CD14-positive monocyte (primary cell): ENCODE results near the gene COLQ. TPM values are rescaled to one million over a fixed set of nuclear protein-coding genes. Genes with fewer than 3 reads are reported as not detected.

Source experiments
- DNase-seq, 3 donors: peaks; one replicate each; pipeline ENCODE4 v3.0.0-alpha.2; 2011 to 2022
- H2AFZ ChIP-seq: 2 replicates; pipeline ENCODE4 v1.6.0; 2012; ENCODE audit warnings: mild to moderate bottlenecking, low read depth, low read length, inconsistent platforms; ENCODE audit not compliant: insufficient read depth, poor library complexity, severe bottlenecking
- H3K27ac ChIP-seq, 2 donors: 1 replicate in 1 of 2; 2 replicates in 1 of 2; pipeline ENCODE4 v1.5.1; 2012 to 2013; ENCODE audit warnings: low read length in 2 of 2, control low read depth in 1 of 2, inconsistent platforms in 1 of 2, low read depth in 1 of 2, mild to moderate bottlenecking in 1 of 2
- H3K27me3 ChIP-seq, 2 donors: one replicate each; pipeline versions ENCODE4 v1.6.0 to v1.6.1; 2011 to 2013; ENCODE audit warnings: low read length in 2 of 2; ENCODE audit not compliant: control insufficient read depth in 2 of 2, insufficient read depth in 2 of 2
- H3K36me3 ChIP-seq, 2 donors: replicated peaks in 1 of 2; 1 replicate in 1 of 2; 2 replicates in 1 of 2; pipeline versions ENCODE4 v1.5.1 to v1.6.1; 2012 to 2013; ENCODE audit warnings: low read length in 2 of 2, control low read depth in 1 of 2, inconsistent platforms in 1 of 2, mild to moderate bottlenecking in 1 of 2; ENCODE audit not compliant: insufficient read depth in 2 of 2, control insufficient read depth in 1 of 2
- H3K4me1 ChIP-seq, 2 donors: 1 replicate in 1 of 2; 2 replicates in 1 of 2; pipeline versions ENCODE4 v1.5.1 to v1.6.1; 2012 to 2013; ENCODE audit warnings: low read length in 2 of 2, control low read depth in 1 of 2, inconsistent platforms in 1 of 2, mild to moderate bottlenecking in 1 of 2, moderate library complexity in 1 of 2; ENCODE audit not compliant: insufficient read depth in 2 of 2, control insufficient read depth in 1 of 2
- H3K4me2 ChIP-seq: replicated peaks from 2 replicates; pipeline ENCODE3; 2012; ENCODE audit warnings: low read length, moderate library complexity, mild to moderate bottlenecking; ENCODE audit not compliant: poor library complexity, severe bottlenecking; ENCODE audit errors: extremely low read depth
- H3K4me3 ChIP-seq, 3 experiments: fragments of 200-600 bp in 1 of 3; sonication (generic) in 1 of 3; replicated peaks in 1 of 3; 1 replicate in 2 of 3; 2 replicates in 1 of 3; pipeline ENCODE4 v1.5.1; 2011 to 2013; ENCODE audit warnings: low read length in 3 of 3, mild to moderate bottlenecking in 3 of 3, control low read depth in 2 of 3, low read depth in 2 of 3, inconsistent platforms in 1 of 3, moderate library complexity in 1 of 3
- H3K79me2 ChIP-seq: 2 replicates; pipeline ENCODE4 v1.6.0; 2012; ENCODE audit warnings: mild to moderate bottlenecking, control low read depth, inconsistent platforms, low read length, moderate library complexity; ENCODE audit not compliant: insufficient read depth
- H3K9ac ChIP-seq: 2 replicates; pipeline ENCODE4 v1.6.0; 2017; ENCODE audit warnings: low read length, mild to moderate bottlenecking; ENCODE audit not compliant: insufficient read depth, poor library complexity, severe bottlenecking
- H3K9me3 ChIP-seq, 2 donors: replicated peaks in 1 of 2; 1 replicate in 1 of 2; 2 replicates in 1 of 2; pipeline versions ENCODE4 v1.5.1 to v1.6.1; 2012 to 2013; ENCODE audit warnings: low read length in 2 of 2, control low read depth in 1 of 2; ENCODE audit not compliant: control insufficient read depth in 1 of 2, insufficient read depth in 1 of 2
- H4K20me1 ChIP-seq: 2 replicates; pipeline ENCODE4 v1.6.0; 2012; ENCODE audit warnings: mild to moderate bottlenecking, low read length, control low read depth, moderate library complexity; ENCODE audit not compliant: insufficient read depth
- H3K27ac Mint-ChIP-seq, 7 donors: one replicate each; pipeline ENCODE4 v1.8.0; 2020; ENCODE audit warnings: mild to moderate bottlenecking in 7 of 7, mixed read lengths in 7 of 7, moderate library complexity in 6 of 7, inconsistent platforms in 2 of 7
- H3K27me3 Mint-ChIP-seq, 3 donors: one replicate each; pipeline ENCODE4 v1.8.0; 2021 to 2022; ENCODE audit warnings: low read depth in 3 of 3, mild to moderate bottlenecking in 3 of 3, mixed read lengths in 3 of 3, moderate library complexity in 3 of 3, inconsistent platforms in 1 of 3
- H3K36me3 Mint-ChIP-seq, 2 donors: one replicate each; pipeline ENCODE4 v1.8.0; 2020; ENCODE audit warnings: mixed read lengths in 2 of 2, inconsistent platforms in 1 of 2, mild to moderate bottlenecking in 1 of 2
- H3K4me1 Mint-ChIP-seq: one replicate; pipeline ENCODE4 v1.8.0; 2020; ENCODE audit warnings: mild to moderate bottlenecking, mixed read lengths
- H3K4me3 Mint-ChIP-seq, 2 donors: one replicate each; pipeline ENCODE4 v1.8.0; 2020; ENCODE audit warnings: mild to moderate bottlenecking in 2 of 2, mixed read lengths in 2 of 2, moderate library complexity in 1 of 2
- H3K9me3 Mint-ChIP-seq, 7 donors: one replicate each; pipeline ENCODE4 v1.8.0; 2020 to 2022; ENCODE audit warnings: mixed read lengths in 7 of 7, mild to moderate bottlenecking in 6 of 7, moderate library complexity in 6 of 7, inconsistent platforms in 2 of 7
- WGBS: methylation state at CpG from one replicate; pipeline ENCODE4 v1.1.5; 2013; ENCODE audit warnings: missing lambda C conversion rate; ENCODE audit not compliant: insufficient coverage; 5-methylcytosine and 5-hydroxymethylcytosine counted together
- intact Hi-C, 2 donors: fragments of 100-400 bp; cut with micrococcal nuclease; formaldehyde crosslinking; loops; one replicate each; pipeline versions ENCODE4 v1.15.0 to v1.15.1; 2023
- polyA plus RNA-seq, 3 donors: library from polyadenylated mRNA; depleted of rRNA in 1 of 3; unstranded in 2 of 3; stranded (reverse) in 1 of 3; fragments of 300-500 nt in 2 of 3; fragments of >200 nt in 1 of 3; fragmentation: Illumina TruSeq in 2 of 3; gene quantifications; 1 replicate in 2 of 3; 2 replicates in 1 of 3; pipeline ENCODE4 v1.2.3, GENCODE V29; 2012 to 2021
- TF ChIP-seq, protein P1 (sequence below): fragments of 200-600 bp; IDR thresholded peaks from one replicate; pipeline ENCODE4 v1.8.0; 2022; ENCODE audit warnings: antibody characterized with exemption, mild to moderate bottlenecking

COLQ gene
- polyA plus RNA-seq, 3 donors = 0.23 to 1.9 (median 0.73) TPM

DNA sequence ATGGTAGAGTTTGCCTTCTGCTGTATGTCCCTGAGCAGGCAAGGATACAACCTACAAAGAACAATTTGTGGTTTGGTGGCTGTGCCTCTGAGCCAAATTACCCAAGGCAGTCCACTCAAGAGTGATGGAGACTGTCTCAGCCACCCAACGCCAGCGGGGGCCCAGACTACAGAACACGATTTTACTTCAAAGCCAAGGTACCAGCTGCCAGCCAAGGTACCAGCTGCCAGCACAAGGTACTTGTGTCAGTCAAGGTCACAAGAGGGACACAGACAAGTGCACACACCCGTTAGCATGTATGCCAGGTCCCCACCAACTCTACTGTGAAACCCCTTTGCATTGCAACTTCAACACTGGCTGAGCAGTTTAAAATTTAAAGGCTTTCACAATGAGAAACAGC, 23.5 kb downstream of the COLQ start:
- no peak overlapping the region for H3K4me3 Mint-ChIP-seq
- Histone ChIP-seq H2AFZ (no peak overlapping the region), H3K79me2 (no peaks in the 10 kb centered on the region), H4K20me1 (no peaks in the 10 kb centered on the region), H3K9ac (no peak overlapping the region), H3K4me1 (no peaks in the 10 kb centered on the region), H3K27me3 (no peaks in the 10 kb centered on the region), H3K27ac (no peak overlapping the region), H3K36me3 (no peaks in the 10 kb centered on the region), H3K9me3 (no peaks in the 10 kb centered on the region), H3K4me2 (no peak overlapping the region), H3K4me3 (no peak overlapping the region)
- no peaks in the 10 kb centered on the region for H3K36me3 Mint-ChIP-seq
- 87% methylated on average over 3 of the region's 4 CpGs for WGBS
- DNase-seq = no peak
- H3K27ac Mint-ChIP-seq = no peak overlapping the region
- TF ChIP-seq, protein P1, sequence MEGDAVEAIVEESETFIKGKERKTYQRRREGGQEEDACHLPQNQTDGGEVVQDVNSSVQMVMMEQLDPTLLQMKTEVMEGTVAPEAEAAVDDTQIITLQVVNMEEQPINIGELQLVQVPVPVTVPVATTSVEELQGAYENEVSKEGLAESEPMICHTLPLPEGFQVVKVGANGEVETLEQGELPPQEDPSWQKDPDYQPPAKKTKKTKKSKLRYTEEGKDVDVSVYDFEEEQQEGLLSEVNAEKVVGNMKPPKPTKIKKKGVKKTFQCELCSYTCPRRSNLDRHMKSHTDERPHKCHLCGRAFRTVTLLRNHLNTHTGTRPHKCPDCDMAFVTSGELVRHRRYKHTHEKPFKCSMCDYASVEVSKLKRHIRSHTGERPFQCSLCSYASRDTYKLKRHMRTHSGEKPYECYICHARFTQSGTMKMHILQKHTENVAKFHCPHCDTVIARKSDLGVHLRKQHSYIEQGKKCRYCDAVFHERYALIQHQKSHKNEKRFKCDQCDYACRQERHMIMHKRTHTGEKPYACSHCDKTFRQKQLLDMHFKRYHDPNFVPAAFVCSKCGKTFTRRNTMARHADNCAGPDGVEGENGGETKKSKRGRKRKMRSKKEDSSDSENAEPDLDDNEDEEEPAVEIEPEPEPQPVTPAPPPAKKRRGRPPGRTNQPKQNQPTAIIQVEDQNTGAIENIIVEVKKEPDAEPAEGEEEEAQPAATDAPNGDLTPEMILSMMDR = no peak
- intact Hi-C loops = no loop called here
- peaks cover 0 to 1% (median 0%) of the 10 kb centered on the region in 7 donors for H3K9me3 Mint-ChIP-seq
- peaks cover 0 to 1% (median 0%) of the 10 kb centered on the region in 3 donors for H3K27me3 Mint-ChIP-seq
- H3K4me1 Mint-ChIP-seq = peaks cover 11% of the 10 kb centered on the region

DNA sequence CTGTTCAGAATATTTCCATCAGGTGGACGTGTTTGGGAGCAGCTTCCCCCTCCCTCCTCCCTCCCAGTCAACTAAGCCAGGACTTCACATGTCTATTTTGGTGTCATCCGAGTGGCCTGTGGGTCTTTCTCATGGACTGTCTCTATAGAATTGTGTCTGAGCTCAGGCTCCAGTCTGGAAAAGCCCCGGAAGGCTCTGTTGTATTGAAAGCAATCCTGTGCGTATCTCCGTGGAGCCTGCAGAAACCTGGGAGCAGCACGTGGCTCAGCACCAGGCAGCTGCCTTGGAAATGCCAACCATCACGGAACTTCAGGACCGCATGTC, 25.2 kb downstream of the COLQ start:
- no peaks in the 10 kb centered on the region for H3K9me3 ChIP-seq
- WGBS = 96% methylated on average over 6 of the region's 8 CpGs
- H3K4me3 ChIP-seq = no peak overlapping the region
- H3K36me3 ChIP-seq = no peaks in the 10 kb centered on the region
- Mint-ChIP-seq H3K4me1 (peaks cover 11% of the 10 kb centered on the region), H3K27me3 (peaks cover 0 to 1% (median 0%) of the 10 kb centered on the region in 3 donors), H3K4me3 (no peak overlapping the region), H3K36me3 (no peaks in the 10 kb centered on the region), H3K27ac (no peak overlapping the region), H3K9me3 (peaks cover 0 to 3% (median 0%) of the 10 kb centered on the region in 7 donors)
- H3K27me3 ChIP-seq = no peaks in the 10 kb centered on the region
- no peaks in the 10 kb centered on the region for H3K79me2 ChIP-seq
- H3K4me2 ChIP-seq = no peak overlapping the region
- H2AFZ ChIP-seq = no peak overlapping the region
- no peak overlapping the region for H3K27ac ChIP-seq
- TF ChIP-seq, protein P1 = no peak
- intact Hi-C loops = no loop called here
- no peaks in the 10 kb centered on the region for H3K4me1 ChIP-seq
- H3K9ac ChIP-seq = no peak overlapping the region
- no peak for DNase-seq
- H4K20me1 ChIP-seq = no peaks in the 10 kb centered on the region
